GM23338 (cell line): ENCODE data around the gene MSMB. TPM values are rescaled to one million over a fixed set of nuclear protein-coding genes. Genes with fewer than 3 reads are reported as not detected.
A peak's percentile ranks its signal among the peaks of the same experiment; 100 is the strongest.

ENCODE experiments used
- ATAC-seq: fragments of 200-7000 bp; cut with Tn5 transposase; 3 replicates; pipeline ENCODE4 v1.9.1; 2020
- DNase-seq: peaks from one replicate; pipeline ENCODE4 v3.0.0-alpha.2; 2015; ENCODE audit warnings: low spot score
- H2AFZ ChIP-seq: fragments of 200-600 bp; sonication (generic); 2 replicates; pipeline ENCODE4 v1.8.0; 2016; ENCODE audit warnings: antibody characterized with exemption, mild to moderate bottlenecking, moderate library complexity
- H3F3A ChIP-seq: fragments of 200-600 bp; sonication (generic); replicated peaks from 2 replicates; pipeline ENCODE4 v1.8.0; 2017; ENCODE audit warnings: antibody characterized with exemption, mixed run types, low read depth
- H3K27ac ChIP-seq: fragments of 200-600 bp; sonication (generic); 2 replicates; pipeline ENCODE4 v1.6.1; 2016; ENCODE audit warnings: low read depth
- H3K27me3 ChIP-seq: fragments of 200-600 bp; sonication (generic); 2 replicates; pipeline ENCODE4 v1.8.0; 2016; ENCODE audit warnings: mild to moderate bottlenecking, mixed run types, moderate library complexity; ENCODE audit not compliant: insufficient read depth
- H3K36me3 ChIP-seq: fragments of 200-600 bp; sonication (generic); 2 replicates; pipeline ENCODE4 v1.8.0; 2016; ENCODE audit warnings: mild to moderate bottlenecking; ENCODE audit not compliant: insufficient read depth
- H3K4me1 ChIP-seq: fragments of 200-600 bp; sonication (generic); 2 replicates; pipeline ENCODE4 v1.8.0; 2016; ENCODE audit warnings: mild to moderate bottlenecking, moderate library complexity; ENCODE audit not compliant: insufficient read depth
- H3K4me2 ChIP-seq: fragments of 200-600 bp; sonication (generic); 2 replicates; pipeline ENCODE4 v1.7.1; 2017; ENCODE audit warnings: mixed run types
- H3K4me3 ChIP-seq: fragments of 200-600 bp; sonication (generic); 2 replicates; pipeline ENCODE4 v1.6.1; 2016; ENCODE audit warnings: mixed run types
- H3K79me2 ChIP-seq: fragments of 200-600 bp; sonication (generic); replicated peaks from 2 replicates; pipeline ENCODE4 v1.8.0; 2017; ENCODE audit warnings: mild to moderate bottlenecking; ENCODE audit not compliant: insufficient read depth
- H3K9me2 ChIP-seq: fragments of 200-600 bp; sonication (generic); 2 replicates; pipeline ENCODE4 v1.8.0; 2017; ENCODE audit not compliant: insufficient read depth
- H4K20me1 ChIP-seq: fragments of 200-600 bp; sonication (generic); replicated peaks from 2 replicates; pipeline ENCODE4 v1.8.0; 2017; ENCODE audit warnings: mild to moderate bottlenecking; ENCODE audit not compliant: insufficient read depth
- H3K27ac Mint-ChIP-seq: 2 replicates; pipeline ENCODE4 v1.8.0; 2020; ENCODE audit warnings: inconsistent platforms, mild to moderate bottlenecking, moderate library complexity, mixed read lengths
- H3K27me3 Mint-ChIP-seq: 3 replicates; pipeline ENCODE4 v1.8.0; 2022; ENCODE audit warnings: low read depth, mild to moderate bottlenecking, moderate library complexity, mixed read lengths, inconsistent platforms; ENCODE audit not compliant: insufficient read depth, poor library complexity
- H3K36me3 Mint-ChIP-seq: 3 replicates; pipeline ENCODE4 v1.8.0; 2021; ENCODE audit warnings: low read depth, mild to moderate bottlenecking, inconsistent platforms, moderate library complexity, mixed read lengths
- H3K4me1 Mint-ChIP-seq: 3 replicates; pipeline ENCODE4 v1.8.0; 2020; ENCODE audit warnings: mild to moderate bottlenecking, inconsistent platforms, mixed read lengths
- H3K4me3 Mint-ChIP-seq: 3 replicates; pipeline ENCODE4 v1.8.0; 2021; ENCODE audit warnings: moderate library complexity, mild to moderate bottlenecking, inconsistent platforms, mixed read lengths
- H3K9me3 Mint-ChIP-seq: 3 replicates; pipeline ENCODE4 v1.8.0; 2020; ENCODE audit warnings: moderate library complexity, mild to moderate bottlenecking, inconsistent platforms, mixed read lengths
- EZH2 ChIP-seq: fragments of 200-600 bp; sonication (generic); IDR thresholded peaks from one replicate; pipeline ENCODE4 v1.8.0; 2017; ENCODE audit warnings: antibody characterized with exemption, mild to moderate bottlenecking, low read depth; ENCODE audit not compliant: unreplicated experiment
- EZH2phosphoT487 ChIP-seq: fragments of 200-600 bp; sonication (generic); IDR thresholded peaks from one replicate; pipeline ENCODE4 v1.8.1; 2018; ENCODE audit warnings: antibody characterized with exemption; ENCODE audit not compliant: unreplicated experiment
- NANOG ChIP-seq: IDR thresholded peaks from 2 replicates; pipeline ENCODE4 v1.6.1; 2016; ENCODE audit warnings: antibody characterized with exemption, borderline replicate concordance
- ZNF114 ChIP-seq: fragments of 250-450 bp; sonication (Bioruptor Pico); IDR thresholded peaks from 2 replicates; pipeline ENCODE4 v1.5.0; 2020; ENCODE audit warnings: mild to moderate bottlenecking, moderate library complexity
- polyA plus RNA-seq: library from polyadenylated mRNA; unstranded; fragments of >200 nt; fragmentation: Nextera tagmentation; extraction: Ambion mirVana; gene quantifications from 2 replicates; pipeline ENCODE4 v1.2.1, GENCODE V29; 2016
- total RNA-seq: library from RNA; depleted of rRNA; stranded (reverse); fragments of >200 nt; shearing (Covaris generic); gene quantifications from 2 replicates; pipeline ENCODE4 v1.2.3, GENCODE V29; 2014
- TF ChIP-seq, protein P1 (sequence below): fragments of 250-450 bp; sonication (Bioruptor Pico); IDR thresholded peaks from 2 replicates; pipeline ENCODE4 v1.5.0; 2020; ENCODE audit warnings: mild to moderate bottlenecking, moderate library complexity

Gene MSMB
- total and polyA plus RNA-seq, 2 experiments from 2014 or later = not detected

DNA sequence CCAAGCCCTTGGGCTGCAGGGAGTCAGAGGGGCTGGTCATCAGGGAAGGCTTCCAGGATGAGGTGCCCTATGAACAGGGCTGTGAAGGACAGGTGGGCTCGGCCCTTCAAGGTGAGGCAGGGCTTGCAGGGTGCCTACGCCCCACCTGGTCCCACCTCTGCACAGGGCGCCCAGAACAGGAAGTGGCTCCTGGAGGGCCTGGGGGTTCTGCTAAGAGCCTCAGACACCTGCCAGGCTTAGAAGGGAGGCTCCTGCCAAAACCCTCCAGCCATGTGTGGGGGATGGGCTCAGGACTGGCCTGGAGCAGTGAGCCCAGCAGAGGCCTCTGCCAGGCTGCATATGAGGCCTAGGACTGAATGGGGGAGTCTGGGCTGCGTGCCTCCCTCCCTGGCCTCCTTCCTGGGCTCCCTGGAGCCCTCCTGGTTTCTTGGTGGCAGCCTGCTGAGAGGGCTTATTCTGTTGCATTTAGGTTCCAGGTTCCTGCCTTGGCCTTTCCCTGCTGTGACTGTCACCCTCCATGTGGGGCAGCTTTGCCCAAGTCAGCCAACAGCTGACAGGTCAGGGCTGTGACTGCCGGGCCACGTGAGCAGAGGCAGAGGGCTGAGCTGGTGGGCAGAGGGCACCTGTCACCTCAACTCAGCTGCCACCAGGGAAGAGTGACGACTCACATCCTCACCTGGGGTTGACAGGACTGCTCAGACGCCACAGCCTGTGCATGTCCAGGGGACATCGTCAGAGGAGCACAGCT lies 45.2 kb upstream of the MSMB start:
- no peaks in the 10 kb centered on the region for H3K36me3 Mint-ChIP-seq
- DNase-seq = no peak
- H3K4me1 Mint-ChIP-seq = peaks cover 11% of the 10 kb centered on the region
- peaks cover 3% of the 10 kb centered on the region for H3K27me3 Mint-ChIP-seq
- H3K4me3 Mint-ChIP-seq = no peak overlapping the region
- Histone ChIP-seq H3K79me2 (no peaks in the 10 kb centered on the region), H3K27me3 (no peaks in the 10 kb centered on the region), H3K4me2 (no peak overlapping the region), H3K4me1 (no peaks in the 10 kb centered on the region), H4K20me1 (no peaks in the 10 kb centered on the region), H3K27ac (no peak overlapping the region), H3K36me3 (no peaks in the 10 kb centered on the region), H2AFZ (no peak overlapping the region), H3K4me3 (no peak overlapping the region), H3F3A (no peaks in the 10 kb centered on the region), H3K9me2 (no peaks in the 10 kb centered on the region)
- H3K9me3 Mint-ChIP-seq = no peaks in the 10 kb centered on the region; the same call in 2 of the 3 replicates
- peak; percentile 16; the same call in 1 of the 3 replicates for ATAC-seq
- H3K27ac Mint-ChIP-seq = no peak overlapping the region
- TF ChIP-seq EZH2phosphoT487 (no peak), ZNF114 (no peak), EZH2 (no peak)
- TF ChIP-seq, protein P1, sequence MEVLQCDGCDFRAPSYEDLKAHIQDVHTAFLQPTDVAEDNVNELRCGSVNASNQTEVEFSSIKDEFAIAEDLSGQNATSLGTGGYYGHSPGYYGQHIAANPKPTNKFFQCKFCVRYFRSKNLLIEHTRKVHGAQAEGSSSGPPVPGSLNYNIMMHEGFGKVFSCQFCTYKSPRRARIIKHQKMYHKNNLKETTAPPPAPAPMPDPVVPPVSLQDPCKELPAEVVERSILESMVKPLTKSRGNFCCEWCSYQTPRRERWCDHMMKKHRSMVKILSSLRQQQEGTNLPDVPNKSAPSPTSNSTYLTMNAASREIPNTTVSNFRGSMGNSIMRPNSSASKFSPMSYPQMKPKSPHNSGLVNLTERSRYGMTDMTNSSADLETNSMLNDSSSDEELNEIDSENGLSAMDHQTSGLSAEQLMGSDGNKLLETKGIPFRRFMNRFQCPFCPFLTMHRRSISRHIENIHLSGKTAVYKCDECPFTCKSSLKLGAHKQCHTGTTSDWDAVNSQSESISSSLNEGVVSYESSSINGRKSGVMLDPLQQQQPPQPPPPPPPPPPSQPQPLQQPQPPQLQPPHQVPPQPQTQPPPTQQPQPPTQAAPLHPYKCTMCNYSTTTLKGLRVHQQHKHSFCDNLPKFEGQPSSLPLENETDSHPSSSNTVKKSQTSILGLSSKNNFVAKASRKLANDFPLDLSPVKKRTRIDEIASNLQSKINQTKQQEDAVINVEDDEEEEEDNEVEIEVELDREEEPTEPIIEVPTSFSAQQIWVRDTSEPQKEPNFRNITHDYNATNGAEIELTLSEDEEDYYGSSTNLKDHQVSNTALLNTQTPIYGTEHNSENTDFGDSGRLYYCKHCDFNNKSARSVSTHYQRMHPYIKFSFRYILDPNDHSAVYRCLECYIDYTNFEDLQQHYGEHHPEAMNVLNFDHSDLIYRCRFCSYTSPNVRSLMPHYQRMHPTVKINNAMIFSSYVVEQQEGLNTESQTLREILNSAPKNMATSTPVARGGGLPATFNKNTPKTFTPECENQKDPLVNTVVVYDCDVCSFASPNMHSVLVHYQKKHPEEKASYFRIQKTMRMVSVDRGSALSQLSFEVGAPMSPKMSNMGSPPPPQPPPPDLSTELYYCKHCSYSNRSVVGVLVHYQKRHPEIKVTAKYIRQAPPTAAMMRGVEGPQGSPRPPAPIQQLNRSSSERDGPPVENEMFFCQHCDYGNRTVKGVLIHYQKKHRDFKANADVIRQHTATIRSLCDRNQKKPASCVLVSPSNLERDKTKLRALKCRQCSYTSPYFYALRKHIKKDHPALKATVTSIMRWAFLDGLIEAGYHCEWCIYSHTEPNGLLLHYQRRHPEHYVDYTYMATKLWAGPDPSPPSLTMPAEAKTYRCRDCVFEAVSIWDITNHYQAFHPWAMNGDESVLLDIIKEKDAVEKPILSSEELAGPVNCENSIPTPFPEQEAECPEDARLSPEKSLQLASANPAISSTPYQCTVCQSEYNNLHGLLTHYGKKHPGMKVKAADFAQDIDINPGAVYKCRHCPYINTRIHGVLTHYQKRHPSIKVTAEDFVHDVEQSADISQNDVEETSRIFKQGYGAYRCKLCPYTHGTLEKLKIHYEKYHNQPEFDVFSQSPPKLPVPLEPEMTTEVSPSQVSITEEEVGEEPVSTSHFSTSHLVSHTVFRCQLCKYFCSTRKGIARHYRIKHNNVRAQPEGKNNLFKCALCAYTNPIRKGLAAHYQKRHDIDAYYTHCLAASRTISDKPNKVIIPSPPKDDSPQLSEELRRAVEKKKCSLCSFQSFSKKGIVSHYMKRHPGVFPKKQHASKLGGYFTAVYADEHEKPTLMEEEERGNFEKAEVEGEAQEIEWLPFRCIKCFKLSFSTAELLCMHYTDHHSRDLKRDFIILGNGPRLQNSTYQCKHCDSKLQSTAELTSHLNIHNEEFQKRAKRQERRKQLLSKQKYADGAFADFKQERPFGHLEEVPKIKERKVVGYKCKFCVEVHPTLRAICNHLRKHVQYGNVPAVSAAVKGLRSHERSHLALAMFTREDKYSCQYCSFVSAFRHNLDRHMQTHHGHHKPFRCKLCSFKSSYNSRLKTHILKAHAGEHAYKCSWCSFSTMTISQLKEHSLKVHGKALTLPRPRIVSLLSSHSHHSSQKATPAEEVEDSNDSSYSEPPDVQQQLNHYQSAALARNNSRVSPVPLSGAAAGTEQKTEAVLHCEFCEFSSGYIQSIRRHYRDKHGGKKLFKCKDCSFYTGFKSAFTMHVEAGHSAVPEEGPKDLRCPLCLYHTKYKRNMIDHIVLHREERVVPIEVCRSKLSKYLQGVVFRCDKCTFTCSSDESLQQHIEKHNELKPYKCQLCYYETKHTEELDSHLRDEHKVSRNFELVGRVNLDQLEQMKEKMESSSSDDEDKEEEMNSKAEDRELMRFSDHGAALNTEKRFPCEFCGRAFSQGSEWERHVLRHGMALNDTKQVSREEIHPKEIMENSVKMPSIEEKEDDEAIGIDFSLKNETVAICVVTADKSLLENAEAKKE (CRISPR knock-in tag) = no peak

- Mint-ChIP-seq H3K36me3 (no peaks in the 10 kb centered on the region), H3K9me3 (no peaks in the 10 kb centered on the region; the same call in 2 of the 3 replicates), H3K4me1 (peaks cover 11% of the 10 kb centered on the region), H3K27ac (no peak overlapping the region), H3K4me3 (no peak overlapping the region), H3K27me3 (peaks cover 3% of the 10 kb centered on the region)
- no peaks in the 10 kb centered on the region for H4K20me1 ChIP-seq
- H3K4me2 ChIP-seq = no peak overlapping the region
- H3K79me2 ChIP-seq = no peaks in the 10 kb centered on the region
- 0 out of 2 replicates have a peak, but pooled peaks cover 5% of the 10 kb centered on the region for H3K9me2 ChIP-seq
- DNase-seq (no peak), ATAC-seq (no peak)
- H3K4me1 ChIP-seq = no peaks in the 10 kb centered on the region
- H3F3A ChIP-seq = no peaks in the 10 kb centered on the region
- no peak overlapping the region for H3K4me3 ChIP-seq
- H3K36me3 ChIP-seq = no peaks in the 10 kb centered on the region
- no peaks in the 10 kb centered on the region for H3K27me3 ChIP-seq
- no peak overlapping the region for H3K27ac ChIP-seq
- H2AFZ ChIP-seq = no peak overlapping the region
- TF ChIP-seq NANOG = no peak
- TF ChIP-seq, protein P1 (CRISPR knock-in tag) = no peak
Observed at GRCh38 chr10:46090258-46090812, 44.3 kb upstream of the MSMB start.
